OCI-LY1 (cell line): Measurements from ENCODE around the gene ARAP3.
A peak's percentile ranks its signal among the peaks of the same experiment; 100 is the strongest.

Experiments used
- H2AFZ ChIP-seq: fragments of 200-600 bp; sonication (generic), shearing (Covaris generic); 2 replicates; pipeline ENCODE4 v1.6.0; 2014; ENCODE audit warnings: antibody characterized with exemption, mild to moderate bottlenecking, low read length
- H3F3A ChIP-seq: fragments of 200-600 bp; sonication (generic), shearing (Covaris generic); 2 replicates; pipeline ENCODE4 v1.6.0; 2014; ENCODE audit warnings: mild to moderate bottlenecking, antibody characterized with exemption, low read length, moderate library complexity; ENCODE audit not compliant: insufficient read depth
- H3K27ac ChIP-seq: fragments of 200-600 bp; sonication (generic); 2 replicates; pipeline ENCODE4 v1.5.1; 2014; ENCODE audit warnings: low read length, mixed run types, mild to moderate bottlenecking, low read depth; ENCODE audit not compliant: poor library complexity, severe bottlenecking
- H3K27me3 ChIP-seq: fragments of 200-600 bp; sonication (generic); 2 replicates; pipeline ENCODE4 v1.6.0; 2014; ENCODE audit warnings: antibody characterized with exemption, mild to moderate bottlenecking, low read length, moderate library complexity; ENCODE audit not compliant: insufficient read depth
- H3K36me3 ChIP-seq: fragments of 200-600 bp; sonication (generic); 2 replicates; pipeline ENCODE4 v1.6.1; 2014; ENCODE audit warnings: mild to moderate bottlenecking, antibody characterized with exemption, low read length, moderate library complexity, mixed read lengths; ENCODE audit not compliant: insufficient read depth
- H3K4me1 ChIP-seq: fragments of 200-600 bp; sonication (generic); 2 replicates; pipeline ENCODE4 v1.5.1; 2014; ENCODE audit warnings: mild to moderate bottlenecking, low read length, moderate library complexity; ENCODE audit not compliant: insufficient read depth, severe bottlenecking
- H3K4me2 ChIP-seq: fragments of 200-600 bp; sonication (generic), shearing (Covaris generic); 2 replicates; pipeline ENCODE4 v1.6.1; 2014; ENCODE audit warnings: low read length
- H3K4me3 ChIP-seq: fragments of 200-600 bp; sonication (generic); 2 replicates; pipeline ENCODE4 v1.5.1; 2014; ENCODE audit warnings: low read length, low read depth, mild to moderate bottlenecking, mixed read lengths; ENCODE audit not compliant: poor library complexity, severe bottlenecking
- H3K79me2 ChIP-seq: fragments of 200-600 bp; shearing (Covaris generic); 2 replicates; pipeline ENCODE4 v1.6.1; 2016; ENCODE audit warnings: mixed run types, low read length, mixed read lengths; ENCODE audit not compliant: insufficient read depth
- H3K9ac ChIP-seq: fragments of 200-600 bp; sonication (generic), shearing (Covaris generic); 2 replicates; pipeline ENCODE4 v1.6.1; 2014; ENCODE audit warnings: mild to moderate bottlenecking, low read length, mixed read lengths
- H3K9me2 ChIP-seq: fragments of 200-600 bp; sonication (generic), shearing (Covaris generic); 2 replicates; pipeline ENCODE4 v1.6.1; 2014; ENCODE audit warnings: low read depth, mild to moderate bottlenecking, low read length, mixed read lengths
- H3K9me3 ChIP-seq: fragments of 200-600 bp; shearing (Covaris generic); 2 replicates; pipeline ENCODE4 v1.6.1; 2014; ENCODE audit warnings: low read length, mixed read lengths
- H4K20me1 ChIP-seq: fragments of 200-600 bp; sonication (generic), shearing (Covaris generic); 2 replicates; pipeline ENCODE4 v1.6.0; 2016; ENCODE audit warnings: mild to moderate bottlenecking, low read length; ENCODE audit not compliant: insufficient read depth
- CTCF ChIP-seq: fragments of 200-600 bp; sonication (generic), shearing (Covaris generic); IDR thresholded peaks from 2 replicates; pipeline ENCODE4 v1.5.1; 2017; ENCODE audit warnings: mild to moderate bottlenecking, antibody characterized with exemption, low read length, moderate library complexity, mixed read lengths
- EZH2 ChIP-seq: fragments of 200-600 bp; sonication (generic), shearing (Covaris generic); IDR thresholded peaks from 2 replicates; pipeline ENCODE4 v1.8.0; 2017; ENCODE audit warnings: borderline replicate concordance, mixed run types, mild to moderate bottlenecking, antibody characterized with exemption, low read length, moderate library complexity, mixed read lengths

The ARAP3 gene

GRCh38 chr5:141655020-141655419 lies 27.0 kb downstream of the ARAP3 start:
- Histone ChIP-seq H4K20me1 (no peaks in the 10 kb centered on the region), H3F3A (no peaks in the 10 kb centered on the region), H3K9me3 (no peaks in the 10 kb centered on the region), H3K27ac (no peak overlapping the region), H3K36me3 (no peaks in the 10 kb centered on the region), H3K4me3 (no peak overlapping the region), H2AFZ (no peak overlapping the region), H3K4me1 (peaks cover 15% of the 10 kb centered on the region), H3K4me2 (no peak overlapping the region), H3K79me2 (no peaks in the 10 kb centered on the region), H3K9me2 (no peaks in the 10 kb centered on the region), H3K9ac (no peak overlapping the region), H3K27me3 (peaks cover 7% of the 10 kb centered on the region)
- TF ChIP-seq CTCF (no peak), EZH2 (no peak)

GRCh38 chr5:141654298-141654697 lies 27.7 kb downstream of the ARAP3 start:
- Histone ChIP-seq H3K9me2 (no peaks in the 10 kb centered on the region), H3K4me1 (peaks cover 15% of the 10 kb centered on the region), H3K9ac (no peak overlapping the region), H3K4me3 (no peak overlapping the region), H3F3A (no peaks in the 10 kb centered on the region), H3K4me2 (no peak overlapping the region), H3K79me2 (no peaks in the 10 kb centered on the region), H3K27me3 (peaks cover 5% of the 10 kb centered on the region), H4K20me1 (no peaks in the 10 kb centered on the region), H3K27ac (no peak overlapping the region), H3K36me3 (no peaks in the 10 kb centered on the region), H2AFZ (no peak overlapping the region), H3K9me3 (no peaks in the 10 kb centered on the region)
- no peak for TF ChIP-seq EZH2
- no peak for TF ChIP-seq CTCF

- peak overlapping the region; percentile 65 for H3K9ac ChIP-seq
- H2AFZ ChIP-seq: peak overlapping the region; percentile 72
- no peaks in the 10 kb centered on the region for H3K9me2 ChIP-seq
- TF ChIP-seq CTCF (no peak), EZH2 (no peak)
- H3K4me1 ChIP-seq: peaks cover 15% of the 10 kb centered on the region
- H3K36me3 ChIP-seq: peaks cover 7% of the 10 kb centered on the region; the same call in 1 of the 2 replicates
- H3K27me3 ChIP-seq: peaks cover 3% of the 10 kb centered on the region
- no peaks in the 10 kb centered on the region for H3F3A ChIP-seq
- no peaks in the 10 kb centered on the region for H4K20me1 ChIP-seq
- no peaks in the 10 kb centered on the region for H3K9me3 ChIP-seq
- peak overlapping the region; percentile 91 for H3K4me2 ChIP-seq
- H3K27ac ChIP-seq: no peak overlapping the region
- H3K4me3 ChIP-seq: peak overlapping the region; percentile 92
- no peaks in the 10 kb centered on the region for H3K79me2 ChIP-seq
Observed at GRCh38 chr5:141651728-141652105, 30.3 kb downstream of the ARAP3 start.
